IMR-90 (cell line): ENCODE data around the gene DISC1. TPM values are rescaled to one million over a fixed set of nuclear protein-coding genes. Genes with fewer than 3 reads are reported as not detected.

Experiments used
- ATAC-seq: fragments of 200-7000 bp; cut with Tn5 transposase; 2 replicates; pipeline ENCODE4 v1.9.1; 2020; ENCODE audit warnings: low read depth, mild to moderate bottlenecking, moderate library complexity
- BruUV-seq: library from RNA; stranded (reverse); fragments of 400-500 nt; replicated peaks from 2 replicates; lab custom pipeline; 2021; lab: Mats Ljungman, UMichigan
- CTCF ChIA-PET: fragments of 300-600 bp; formaldehyde crosslinking; extraction: SDS; loops from one replicate; lab custom pipeline; 2021; ENCODE audit warnings: antibody characterized with exemption; lab: Yijun Ruan, JAX
- POLR2A ChIA-PET: fragments of 300-600 bp; sonication (Branson Sonifier 250); formaldehyde crosslinking; loops from one replicate; lab custom pipeline; 2022; ENCODE audit warnings: antibody characterized with exemption; ENCODE audit not compliant: unreplicated experiment; lab: Charles Lee
- DNase-seq: peaks from one replicate; pipeline ENCODE4 v3.0.0; 2013
- H2AFZ ChIP-seq: replicated peaks from 2 replicates; pipeline ENCODE3; 2013; ENCODE audit warnings: low read length, mild to moderate bottlenecking; ENCODE audit not compliant: poor library complexity
- H2AK5ac ChIP-seq: 2 replicates; pipeline ENCODE4 v1.6.1; 2013; ENCODE audit warnings: low read depth, low read length, inconsistent platforms
- H2AK9ac ChIP-seq: replicated peaks from 2 replicates; pipeline ENCODE3; 2013; ENCODE audit warnings: mild to moderate bottlenecking, low read depth, low read length, moderate library complexity; ENCODE audit not compliant: poor library complexity
- H2BK120ac ChIP-seq: 2 replicates; pipeline ENCODE4 v1.6.1; 2013; ENCODE audit warnings: low read depth, low read length, inconsistent platforms
- H2BK15ac ChIP-seq: 3 replicates; pipeline ENCODE4 v1.6.1; 2013; ENCODE audit warnings: low read depth, low read length, inconsistent platforms
- H2BK20ac ChIP-seq: 2 replicates; pipeline ENCODE4 v1.6.1; 2013; ENCODE audit warnings: low read depth, mild to moderate bottlenecking, inconsistent platforms, low read length, moderate library complexity
- H2BK5ac ChIP-seq: 2 replicates; pipeline ENCODE4 v1.6.1; 2013; ENCODE audit warnings: mild to moderate bottlenecking, low read depth, low read length, inconsistent platforms; ENCODE audit not compliant: poor library complexity, severe bottlenecking
- H3K14ac ChIP-seq: replicated peaks from 2 replicates; pipeline ENCODE4 v1.6.1; 2013; ENCODE audit warnings: low read depth, low read length, inconsistent platforms
- H3K18ac ChIP-seq: 2 replicates; pipeline ENCODE4 v1.6.1; 2013; ENCODE audit warnings: low read depth, low read length, control low read depth
- H3K23ac ChIP-seq: 2 replicates; pipeline ENCODE4 v1.6.1; 2013; ENCODE audit warnings: low read depth, low read length, inconsistent platforms
- H3K27ac ChIP-seq: 2 replicates; pipeline ENCODE4 v1.5.1; 2013; ENCODE audit warnings: mild to moderate bottlenecking, control low read depth, low read length; ENCODE audit not compliant: insufficient read depth
- H3K27me3 ChIP-seq: 2 replicates; pipeline ENCODE4 v1.6.1; 2013; ENCODE audit warnings: low read length; ENCODE audit not compliant: control insufficient read depth, insufficient read depth
- H3K36me3 ChIP-seq: 2 replicates; pipeline ENCODE4 v1.6.1; 2013; ENCODE audit warnings: low read length, mixed read lengths; ENCODE audit not compliant: control insufficient read depth, insufficient read depth
- H3K4ac ChIP-seq: 2 replicates; pipeline ENCODE4 v1.6.1; 2013; ENCODE audit warnings: low read depth, low read length, inconsistent platforms
- H3K4me1 ChIP-seq: 2 replicates; pipeline ENCODE4 v1.6.1; 2013; ENCODE audit warnings: low read length, mixed read lengths; ENCODE audit not compliant: control insufficient read depth, insufficient read depth
- H3K4me2 ChIP-seq: 2 replicates; pipeline ENCODE4 v1.6.1; 2013; ENCODE audit warnings: low read depth, mild to moderate bottlenecking, control low read depth, low read length, moderate library complexity
- H3K4me3 ChIP-seq: 2 replicates; pipeline ENCODE4 v1.5.1; 2013; ENCODE audit warnings: low read depth, mild to moderate bottlenecking, control low read depth, low read length, moderate library complexity; ENCODE audit not compliant: insufficient read depth
- H3K56ac ChIP-seq: 2 replicates; pipeline ENCODE4 v1.6.1; 2013; ENCODE audit warnings: low read length, inconsistent platforms; ENCODE audit not compliant: insufficient read depth; ENCODE audit errors: extremely low read depth
- H3K79me1 ChIP-seq, 2 experiments: 2 replicates each; pipeline ENCODE4 v1.6.1; 2013; ENCODE audit warnings: low read length in 2 of 2, inconsistent platforms in 1 of 2, low read depth in 1 of 2
- H3K9ac ChIP-seq: 2 replicates; pipeline ENCODE4 v1.6.1; 2013; ENCODE audit warnings: low read depth, low read length, control low read depth
- H3K9me1 ChIP-seq: 2 replicates; pipeline ENCODE4 v1.6.1; 2013; ENCODE audit warnings: low read length, inconsistent platforms; ENCODE audit not compliant: insufficient read depth
- H3K9me3 ChIP-seq: 2 replicates; pipeline ENCODE4 v1.6.1; 2013; ENCODE audit warnings: low read length; ENCODE audit not compliant: control insufficient read depth, insufficient read depth
- H4K20me1 ChIP-seq: 2 replicates; pipeline ENCODE4 v1.6.1; 2013; ENCODE audit warnings: low read length, inconsistent platforms; ENCODE audit not compliant: insufficient read depth
- H4K5ac ChIP-seq: 2 replicates; pipeline ENCODE4 v1.6.1; 2013; ENCODE audit warnings: mild to moderate bottlenecking, low read depth, low read length, control low read depth
- H4K8ac ChIP-seq, 2 experiments: 2 replicates each; pipeline ENCODE4 v1.6.1; 2013; ENCODE audit warnings: low read depth in 2 of 2, low read length in 2 of 2, control low read depth in 1 of 2, inconsistent platforms in 1 of 2
- H4K91ac ChIP-seq: 2 replicates; pipeline ENCODE4 v1.6.1; 2013; ENCODE audit warnings: low read depth, low read length, inconsistent platforms; ENCODE audit not compliant: insufficient read depth
- CTCF ChIP-seq: conservative IDR thresholded peaks from 2 replicates; pipeline ENCODE4 v1.5.1; 2012; ENCODE audit warnings: mild to moderate bottlenecking, low read depth, low read length, improper control_type of control experiment
- MAZ ChIP-seq: IDR thresholded peaks from 2 replicates; pipeline ENCODE4 v1.6.1; 2012; ENCODE audit warnings: low read depth, mild to moderate bottlenecking, low read length, improper control_type of control experiment, moderate library complexity, borderline replicate concordance
- RFX5 ChIP-seq: IDR thresholded peaks from 2 replicates; pipeline ENCODE4 v1.8.0; 2012; ENCODE audit warnings: low read depth, mild to moderate bottlenecking, low read length, moderate library complexity
- USF2 ChIP-seq: fragments of 150-350 bp; IDR thresholded peaks from 2 replicates; pipeline ENCODE4 v1.6.1; 2017; ENCODE audit warnings: mild to moderate bottlenecking, antibody characterized with exemption, low read length, low read depth
- WGBS, 2 experiments: methylation state at CpG; one replicate each; pipeline versions ENCODE4 v1.1.5 to v1.1.7; 2013; ENCODE audit warnings: missing lambda C conversion rate in 2 of 2; ENCODE audit not compliant: insufficient read length in 1 of 2; ENCODE audit errors: extremely low coverage in 2 of 2; 5-methylcytosine and 5-hydroxymethylcytosine counted together
- dilution Hi-C: fragments of 300-500 bp; cut with HindIII; formaldehyde crosslinking; loops from one replicate; pipeline ENCODE4 v1.14.3; 2018; ENCODE audit warnings: low sequenced_read_pairs; ENCODE audit not compliant: unreplicated experiment
- in situ Hi-C: fragments of 300-500 bp; cut with MboI; formaldehyde crosslinking; loops from 3 replicates; pipeline ENCODE4 v1.14.3; 2019; ENCODE audit warnings: low sequenced_read_pairs, inconsistent platforms, mixed read lengths
- intact Hi-C: fragments of 100-400 bp; cut with micrococcal nuclease; formaldehyde crosslinking; loops from 2 replicates; pipeline ENCODE4 v1.10.0; 2022
- polyA plus RNA-seq, 3 experiments: library from polyadenylated mRNA; depleted of rRNA; stranded (reverse); fragments of >200 nt; gene quantifications; 2 replicates each; pipeline ENCODE4 v1.2.3, GENCODE V29; 2012; ENCODE audit warnings: low replicate concordance in 1 of 3
- total RNA-seq: library from RNA; depleted of rRNA; stranded (reverse); fragments of >200 nt; gene quantifications from 2 replicates; pipeline ENCODE4 v1.2.3, GENCODE V29; 2012

Gene DISC1
- total and polyA plus RNA-seq, 2 of the 4 experiments (the other 2 are of a cell fraction): 2.2 to 7.0 TPM

GRCh38 chr1:231630558-231631205 is 4.1 kb downstream of the DISC1 start:
- ChIA-PET POLR2A (no interaction called here), CTCF (interaction anchor here (0.8 kb wide), 1 partner anchor 389 kb away, joined by 3 read pairs; no protein-coding TSS in a partner anchor)
- Histone ChIP-seq H2BK20ac (peak overlapping the region; percentile 73), H3K9me3 (no peaks in the 10 kb centered on the region), H3K9ac (no peak overlapping the region), H2AK9ac (no peak overlapping the region), H3K23ac (no peak overlapping the region; the same call in none of the 2 replicates), H4K8ac (peak overlapping the region; percentile 34 to 40; a peak in 3 of 4 replicates), H3K36me3 (no peaks in the 10 kb centered on the region), H3K27me3 (no peaks in the 10 kb centered on the region), H2AK5ac (peak overlapping the region; percentile 27; the same call in 1 of the 2 replicates), H3K14ac (peak overlapping the region; percentile 41), H3K4me3 (no peak overlapping the region), H3K18ac (peak overlapping the region; percentile 42; the same call in 1 of the 2 replicates), H2BK15ac (peak overlapping the region; percentile 42; the same call in 1 of the 3 replicates), H3K79me1 (peaks cover 0 to 25% of the 10 kb centered on the region in 2 experiments; a peak in 3 of 4 replicates), H2BK120ac (peak overlapping the region; percentile 75), H3K56ac (no peak overlapping the region), H2AFZ (peak overlapping the region; percentile 38), H3K9me1 (peaks cover 15% of the 10 kb centered on the region), H4K5ac (peak overlapping the region; percentile 52; the same call in 1 of the 2 replicates), H4K20me1 (no peaks in the 10 kb centered on the region; the same call in 1 of the 2 replicates), H3K27ac (peak overlapping the region; percentile 82), H2BK5ac (peak overlapping the region; percentile 73), H4K91ac (peak overlapping the region; percentile 31), H3K4ac (peak overlapping the region; percentile 83), H3K4me1 (peaks cover 11% of the 10 kb centered on the region), H3K4me2 (peak overlapping the region; percentile 90)
- no CpG with 5 or more reads among the region's 10 CpGs for WGBS, 2 experiments
- ATAC-seq: peak; percentile 12
- DNase-seq: peak; percentile 77
- in situ Hi-C loops (no loop called here), intact Hi-C loops (no loop called here), dilution Hi-C loops (no loop called here)
- TF ChIP-seq USF2 (no peak), MAZ (no peak), CTCF (no peak), RFX5 (no peak)
- no TSS peak for BruUV-seq
